ENCODE data around the gene ZBTB7C.

- TF ChIP-seq POLR2A (IDR thresholded peaks at IDR 0.05) = no peak
- TF ChIP-seq POLR2AphosphoS5 (IDR thresholded peaks at IDR 0.05) = no peak
- no peak for TF ChIP-seq CTCF (IDR thresholded peaks at IDR 0.05)
These were observed 245.5 kb downstream of the ZBTB7C start for GRCh38 chr18:48163738-48164115.
